Fibroblast of lung (primary cell): ENCODE data around the gene AHCYL1.
"Not testable (repeated sequence)": the region's sequence is repeated elsewhere in the genome, so short reads cannot be mapped to it uniquely, and the experiment has no call there.

ENCODE experiments used
- CTCF ChIP-seq, 2 donors: IDR thresholded peaks in 1 of 2; conservative IDR thresholded peaks in 1 of 2; 1 replicate in 1 of 2; 2 replicates in 1 of 2; pipeline ENCODE4 v1.5.1; 2011 to 2012; ENCODE audit warnings: low read length in 2 of 2, control low read depth in 1 of 2, inconsistent platforms in 1 of 2, low read depth in 1 of 2, mild to moderate bottlenecking in 1 of 2
- EZH2 ChIP-seq: IDR thresholded peaks from 2 replicates; pipeline ENCODE4 v1.5.1; 2012; ENCODE audit warnings: low read length, control low read depth, mild to moderate bottlenecking; ENCODE audit errors: missing control alignments

DNA sequence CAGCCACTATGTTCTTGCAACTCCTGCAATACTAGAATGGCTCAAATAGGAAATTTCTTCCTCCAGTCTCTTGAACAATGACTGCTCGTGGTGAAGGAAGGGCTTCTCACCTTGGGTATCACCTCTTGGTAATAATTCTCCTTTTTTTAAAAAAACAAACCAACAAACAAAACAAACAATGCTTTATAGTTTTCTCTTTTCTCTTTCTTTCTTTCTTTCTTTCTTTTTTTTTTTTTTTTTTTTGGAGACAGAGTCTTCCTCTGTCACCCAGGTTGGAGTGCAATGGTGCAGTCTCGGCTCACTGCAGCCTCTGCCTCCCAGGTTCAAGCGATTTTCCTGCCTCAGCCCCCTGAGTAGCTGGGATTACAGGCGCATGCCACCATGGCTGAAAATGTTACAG is 46.1 kb downstream of the AHCYL1 start:
- TF ChIP-seq CTCF (conservative IDR thresholded peaks at IDR 0.05 in 1 of 2, IDR thresholded peaks at IDR 0.05 in 1 of 2; ENCODE audit: low read depth in 1 of 2, low read length in 2 of 2); EZH2: not testable (repeated sequence)
